Measurements from ENCODE around the gene CCDC24. TPM values are rescaled to one million over a fixed set of nuclear protein-coding genes. Genes with fewer than 3 reads are reported as not detected.

The CCDC24 gene
- polyA plus RNA-seq (2013, experiment 1 of 2), result 5.3 TPM
- 5.5 TPM for polyA plus RNA-seq (2013, experiment 2 of 2)

DNA sequence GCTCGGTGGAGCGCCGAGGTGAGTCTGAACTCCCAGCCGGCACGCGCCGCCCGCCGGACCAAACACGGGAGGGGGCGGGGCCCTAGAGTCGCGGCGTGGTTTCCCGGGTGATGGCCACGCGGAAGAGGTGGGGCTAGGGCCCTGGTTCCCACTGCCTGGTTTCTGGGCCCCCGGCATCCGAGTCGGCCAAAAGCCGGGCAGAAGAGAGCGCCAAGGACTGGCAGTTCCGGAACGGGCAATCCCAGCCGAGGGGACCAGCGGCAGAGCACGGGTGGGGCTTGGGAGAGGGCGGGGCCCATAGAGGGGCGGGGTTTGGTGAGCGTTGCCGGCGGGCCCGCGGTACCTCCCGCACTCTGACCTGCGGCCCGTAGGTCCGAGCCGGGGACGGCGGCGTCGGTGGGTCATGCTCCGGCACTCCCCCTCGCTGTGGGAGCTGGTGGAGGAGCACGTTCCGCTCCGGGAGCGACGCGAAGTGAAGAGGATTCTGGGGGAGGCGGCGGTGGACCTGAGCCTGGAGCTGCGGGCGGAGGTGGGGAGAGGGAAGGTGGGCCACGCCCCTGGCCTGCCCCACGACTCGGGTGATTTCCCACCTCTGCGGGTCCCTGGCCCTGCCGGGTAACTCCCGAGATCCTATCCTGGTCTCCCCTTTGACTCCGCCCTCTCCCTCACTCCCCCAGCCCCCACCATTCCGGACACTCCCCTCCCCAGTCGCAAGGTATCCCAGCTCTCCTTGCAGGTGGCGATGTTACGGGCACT, at the start of gene CCDC24:
Gene CCDC24, plus strand, starts transcription at position 124 of the 756 bp plus-strand sequence. Its CDS starts 280 bp downstream, at position 404.
- peak within 1 kb of the TSS; percentile 27 for H2BK15ac ChIP-seq (ENCODE audit: low read length)
- peak within 1 kb of the TSS; percentile 95 for H3K14ac ChIP-seq (ENCODE audit: low read length)
- no peaks in the 10 kb centered on the region for H3K9me3 ChIP-seq (replicated peaks in 1 of 2; ENCODE audit: control insufficient read depth in 2 of 2, insufficient read depth in 1 of 2, low read depth in 1 of 2, low read length in 2 of 2)
- no peaks in the 10 kb centered on the region for H3K79me1 ChIP-seq (ENCODE audit: low read depth, low read length)
- DNase-seq (ENCODE audit: low spot score), result no peak
- H3K23ac ChIP-seq (ENCODE audit: low read depth, low read length, poor library complexity), result peak within 1 kb of the TSS; percentile 99
- no peaks in the 10 kb centered on the region for H3K27me3 ChIP-seq (ENCODE audit: control insufficient read depth in 3 of 3, insufficient read depth in 3 of 3, low read depth in 1 of 3, low read length in 3 of 3)
- H3K4me1 ChIP-seq (ENCODE audit: control insufficient read depth in 2 of 2, insufficient read depth in 1 of 2, low read depth in 1 of 2, low read length in 2 of 2), result peaks cover 12 to 25% of the 10 kb centered on the region in 2 donors
- H2AFZ ChIP-seq (ENCODE audit: low read length), result peak within 1 kb of the TSS; percentile 99
- peaks cover 5 to 17% of the 10 kb centered on the region in 2 donors for H3K36me3 ChIP-seq (replicated peaks in 1 of 2; ENCODE audit: control insufficient read depth in 2 of 2, insufficient read depth in 2 of 2, low read length in 2 of 2)
- peak within 1 kb of the TSS; percentile 96 for H3K9ac ChIP-seq (ENCODE audit: low read depth, low read length, poor library complexity)
- H3K18ac ChIP-seq (ENCODE audit: low read length), result peak within 1 kb of the TSS; percentile 98
- WGBS, 2 donors (ENCODE audit: extremely low coverage in 2 of 2, insufficient read length in 2 of 2, insufficient replicate concordance in 1 of 2), result no CpG with 5 or more reads among the region's 66 CpGs
- no peak within 1 kb of the TSS for H4K8ac ChIP-seq (ENCODE audit: low read depth, low read length)
- peak within 1 kb of the TSS; percentile 63 to 83 for H3K4me3 ChIP-seq (ENCODE audit: low read length in 2 of 2)
- H2BK120ac ChIP-seq (ENCODE audit: low read depth, low read length), result no peak within 1 kb of the TSS
- peak within 1 kb of the TSS; percentile 44 for H3K27ac ChIP-seq (replicated peaks; ENCODE audit: low read length)
- H2BK5ac ChIP-seq (ENCODE audit: low read length), result peak within 1 kb of the TSS; percentile 84
- H3K4ac ChIP-seq (ENCODE audit: low read length), result no peak within 1 kb of the TSS
- peak within 1 kb of the TSS; percentile 93 for H2BK12ac ChIP-seq (ENCODE audit: low read length)
- H3K4me2 ChIP-seq (ENCODE audit: insufficient read depth, low read length, poor library complexity, severe bottlenecking), result peak within 1 kb of the TSS; percentile 92
- peak within 1 kb of the TSS; percentile 66 for H2AK5ac ChIP-seq (ENCODE audit: low read depth, low read length)
- no peak within 1 kb of the TSS for H4K91ac ChIP-seq (ENCODE audit: low read depth, low read length, poor library complexity)

DNA sequence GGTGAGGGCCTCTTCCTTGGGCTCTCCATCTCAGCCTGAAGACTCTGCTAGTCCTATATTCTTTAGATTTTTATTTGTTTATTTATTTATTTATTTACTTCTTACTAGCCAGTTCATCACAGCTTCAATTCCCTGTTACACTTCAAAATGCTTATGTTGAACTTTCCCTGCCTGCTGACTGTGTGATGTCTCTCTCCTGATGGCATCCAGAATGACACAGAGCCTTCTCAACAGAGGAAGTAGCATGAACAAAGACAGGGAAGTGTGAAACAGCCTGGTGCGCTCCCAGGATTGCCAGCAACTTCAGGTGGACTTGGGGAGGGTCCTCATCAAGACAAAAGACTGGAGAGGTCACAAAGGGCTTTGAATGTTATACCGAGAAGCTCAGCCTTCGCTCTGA, 49.0 kb upstream of the CCDC24 start:
- no peak overlapping the region for H3K27ac ChIP-seq (replicated peaks; ENCODE audit: low read length)
- no peaks in the 10 kb centered on the region for H3K36me3 ChIP-seq (replicated peaks in 1 of 2; ENCODE audit: control insufficient read depth in 2 of 2, insufficient read depth in 2 of 2, low read length in 2 of 2)
- DNase-seq (ENCODE audit: low spot score), result no peak
- no peak overlapping the region for H3K14ac ChIP-seq (ENCODE audit: low read length)
- H2BK12ac ChIP-seq (ENCODE audit: low read length), result no peak overlapping the region
- no peak overlapping the region for H3K9ac ChIP-seq (ENCODE audit: low read depth, low read length, poor library complexity)
- no peak overlapping the region for H4K8ac ChIP-seq (ENCODE audit: low read depth, low read length)
- no peak overlapping the region for H3K4me3 ChIP-seq (ENCODE audit: low read length in 2 of 2)
- H3K4ac ChIP-seq (ENCODE audit: low read length), result no peak overlapping the region
- no peak overlapping the region for H3K4me2 ChIP-seq (ENCODE audit: insufficient read depth, low read length, poor library complexity, severe bottlenecking)
- no peak overlapping the region for H2BK5ac ChIP-seq (ENCODE audit: low read length)
- no peak overlapping the region for H4K91ac ChIP-seq (ENCODE audit: low read depth, low read length, poor library complexity)
- no peak overlapping the region for H2BK15ac ChIP-seq (ENCODE audit: low read length)
- no peak overlapping the region for H2AK5ac ChIP-seq (ENCODE audit: low read depth, low read length)
- peaks cover 3 to 5% of the 10 kb centered on the region in 2 donors for H3K4me1 ChIP-seq (ENCODE audit: control insufficient read depth in 2 of 2, insufficient read depth in 1 of 2, low read depth in 1 of 2, low read length in 2 of 2)
- H2AFZ ChIP-seq (ENCODE audit: low read length), result no peak overlapping the region
- H3K18ac ChIP-seq (ENCODE audit: low read length), result no peak overlapping the region
- H3K9me3 ChIP-seq (replicated peaks in 1 of 2; ENCODE audit: control insufficient read depth in 2 of 2, insufficient read depth in 1 of 2, low read depth in 1 of 2, low read length in 2 of 2), result no peaks in the 10 kb centered on the region
- no peak overlapping the region for H3K23ac ChIP-seq (ENCODE audit: low read depth, low read length, poor library complexity)
- no peak overlapping the region for H2BK120ac ChIP-seq (ENCODE audit: low read depth, low read length)
- WGBS, 2 donors (ENCODE audit: extremely low coverage in 2 of 2, insufficient read length in 2 of 2, insufficient replicate concordance in 1 of 2), result no CpG with 5 or more reads among the region's 3 CpGs
- no peaks in the 10 kb centered on the region for H3K79me1 ChIP-seq (ENCODE audit: low read depth, low read length)
- peaks cover 0 to 4% (median 2%) of the 10 kb centered on the region in 3 experiments for H3K27me3 ChIP-seq (ENCODE audit: control insufficient read depth in 3 of 3, insufficient read depth in 3 of 3, low read depth in 1 of 3, low read length in 3 of 3)

DNA sequence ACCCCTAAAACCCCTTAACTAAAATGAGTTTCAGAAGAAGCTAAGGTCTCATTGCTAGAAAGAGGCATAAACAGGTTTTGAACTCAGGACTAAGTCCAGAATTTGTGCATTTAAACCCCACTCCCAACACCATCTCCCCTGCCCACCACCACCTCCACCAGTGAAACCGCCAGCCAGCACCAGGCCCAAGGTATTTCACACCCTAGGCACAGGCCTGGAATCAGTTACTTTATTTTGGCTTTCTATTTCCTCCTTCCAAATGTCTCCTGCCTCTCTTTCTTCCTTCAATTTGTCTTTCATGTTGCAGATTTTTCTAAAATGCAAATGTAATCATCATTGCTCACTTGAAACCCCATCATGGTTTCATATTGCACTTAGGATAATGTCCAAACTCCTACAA, 46.5 kb upstream of the CCDC24 start:
- peaks cover 9 to 11% of the 10 kb centered on the region in 2 donors for H3K4me1 ChIP-seq (ENCODE audit: control insufficient read depth in 2 of 2, insufficient read depth in 1 of 2, low read depth in 1 of 2, low read length in 2 of 2)
- no peak overlapping the region for H2BK15ac ChIP-seq (ENCODE audit: low read length)
- no peak overlapping the region for H3K4me2 ChIP-seq (ENCODE audit: insufficient read depth, low read length, poor library complexity, severe bottlenecking)
- H2BK12ac ChIP-seq (ENCODE audit: low read length), result no peak overlapping the region
- no peak overlapping the region for H3K9ac ChIP-seq (ENCODE audit: low read depth, low read length, poor library complexity)
- no peak overlapping the region for H3K4ac ChIP-seq (ENCODE audit: low read length)
- H3K14ac ChIP-seq (ENCODE audit: low read length), result no peak overlapping the region
- H2AFZ ChIP-seq (ENCODE audit: low read length), result no peak overlapping the region
- H2BK120ac ChIP-seq (ENCODE audit: low read depth, low read length), result no peak overlapping the region
- no peak overlapping the region for H4K8ac ChIP-seq (ENCODE audit: low read depth, low read length)
- H3K79me1 ChIP-seq (ENCODE audit: low read depth, low read length), result peaks cover 3% of the 10 kb centered on the region
- H3K27me3 ChIP-seq (ENCODE audit: control insufficient read depth in 3 of 3, insufficient read depth in 3 of 3, low read depth in 1 of 3, low read length in 3 of 3), result no peaks in the 10 kb centered on the region
- H2AK5ac ChIP-seq (ENCODE audit: low read depth, low read length), result no peak overlapping the region
- no peak overlapping the region for H2BK5ac ChIP-seq (ENCODE audit: low read length)
- no peak overlapping the region for H3K27ac ChIP-seq (replicated peaks; ENCODE audit: low read length)
- no CpG with 5 or more reads among the region's 1 CpG for WGBS, 2 donors (ENCODE audit: extremely low coverage in 2 of 2, insufficient read length in 2 of 2, insufficient replicate concordance in 1 of 2)
- no peak for DNase-seq (ENCODE audit: low spot score)
- no peak overlapping the region for H4K91ac ChIP-seq (ENCODE audit: low read depth, low read length, poor library complexity)
- no peak overlapping the region for H3K23ac ChIP-seq (ENCODE audit: low read depth, low read length, poor library complexity)
- no peaks in the 10 kb centered on the region for H3K9me3 ChIP-seq (replicated peaks in 1 of 2; ENCODE audit: control insufficient read depth in 2 of 2, insufficient read depth in 1 of 2, low read depth in 1 of 2, low read length in 2 of 2)
- H3K36me3 ChIP-seq (replicated peaks in 1 of 2; ENCODE audit: control insufficient read depth in 2 of 2, insufficient read depth in 2 of 2, low read length in 2 of 2), result peaks cover 4 to 5% of the 10 kb centered on the region in 2 donors
- no peak overlapping the region for H3K4me3 ChIP-seq (ENCODE audit: low read length in 2 of 2)
- H3K18ac ChIP-seq (ENCODE audit: low read length), result no peak overlapping the region

DNA sequence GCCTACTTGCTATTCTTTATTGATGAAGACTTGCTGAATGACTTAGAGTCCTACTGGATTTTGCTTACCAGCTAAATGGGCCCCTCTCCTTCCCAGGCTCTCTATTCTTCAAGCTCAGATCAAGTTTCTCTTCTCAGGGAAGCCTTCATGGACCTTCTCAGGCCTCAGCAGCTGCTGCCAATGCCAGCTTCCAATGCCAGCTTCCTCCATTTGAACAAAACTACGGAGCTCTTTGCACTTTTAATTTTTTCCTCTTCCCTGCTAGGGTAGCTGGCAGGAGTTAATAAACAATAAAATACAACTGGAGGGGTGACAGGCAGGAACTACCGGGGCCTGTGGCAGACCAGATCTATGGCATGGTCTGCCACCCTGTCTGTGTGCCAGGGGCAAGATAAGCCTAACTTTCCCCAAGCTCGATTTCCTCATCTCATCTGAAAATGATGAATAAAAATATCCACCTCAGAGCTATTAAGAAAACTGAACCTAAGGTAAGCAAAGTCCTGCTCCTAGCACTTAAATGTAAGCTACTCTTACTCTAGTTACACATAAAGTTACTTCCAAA, 45.6 kb upstream of the CCDC24 start:
- peak overlapping the region; percentile 99 for H2AFZ ChIP-seq (ENCODE audit: low read length)
- H3K27ac ChIP-seq (replicated peaks; ENCODE audit: low read length), result no peak overlapping the region

More for the DNA sequence above, 45.6 kb upstream of the CCDC24 start:
- H3K23ac ChIP-seq (ENCODE audit: low read depth, low read length, poor library complexity), result no peak overlapping the region
- peak overlapping the region; percentile 95 for H3K4me2 ChIP-seq (ENCODE audit: insufficient read depth, low read length, poor library complexity, severe bottlenecking)
- H3K9ac ChIP-seq (ENCODE audit: low read depth, low read length, poor library complexity), result no peak overlapping the region
- H3K4me1 ChIP-seq (ENCODE audit: control insufficient read depth in 2 of 2, insufficient read depth in 1 of 2, low read depth in 1 of 2, low read length in 2 of 2), result peaks cover 9 to 11% of the 10 kb centered on the region in 2 donors
- no CpG with 5 or more reads among the region's 3 CpGs for WGBS, 2 donors (ENCODE audit: extremely low coverage in 2 of 2, insufficient read length in 2 of 2, insufficient replicate concordance in 1 of 2)
- H2BK120ac ChIP-seq (ENCODE audit: low read depth, low read length), result no peak overlapping the region
- no peak overlapping the region for H4K8ac ChIP-seq (ENCODE audit: low read depth, low read length)
- H3K27me3 ChIP-seq (ENCODE audit: control insufficient read depth in 3 of 3, insufficient read depth in 3 of 3, low read depth in 1 of 3, low read length in 3 of 3), result no peaks in the 10 kb centered on the region
- no peak for DNase-seq (ENCODE audit: low spot score)
- no peak overlapping the region for H2BK15ac ChIP-seq (ENCODE audit: low read length)
- H3K18ac ChIP-seq (ENCODE audit: low read length), result no peak overlapping the region
- H3K4me3 ChIP-seq (ENCODE audit: low read length in 2 of 2), result peak overlapping the region in 1 of 2 donors; percentile 83
- H3K9me3 ChIP-seq (replicated peaks in 1 of 2; ENCODE audit: control insufficient read depth in 2 of 2, insufficient read depth in 1 of 2, low read depth in 1 of 2, low read length in 2 of 2), result no peaks in the 10 kb centered on the region
- H2BK12ac ChIP-seq (ENCODE audit: low read length), result no peak overlapping the region
- H3K79me1 ChIP-seq (ENCODE audit: low read depth, low read length), result peaks cover 3% of the 10 kb centered on the region
- H4K91ac ChIP-seq (ENCODE audit: low read depth, low read length, poor library complexity), result no peak overlapping the region
- H2BK5ac ChIP-seq (ENCODE audit: low read length), result no peak overlapping the region
- H3K4ac ChIP-seq (ENCODE audit: low read length), result no peak overlapping the region
- H3K14ac ChIP-seq (ENCODE audit: low read length), result no peak overlapping the region
- peaks cover 5 to 13% of the 10 kb centered on the region in 2 donors for H3K36me3 ChIP-seq (replicated peaks in 1 of 2; ENCODE audit: control insufficient read depth in 2 of 2, insufficient read depth in 2 of 2, low read length in 2 of 2)
- H2AK5ac ChIP-seq (ENCODE audit: low read depth, low read length), result no peak overlapping the region

Measured in neuronal stem cell (in vitro differentiated cells).